ENCODE measurements around the gene ITPR2.

Gene ITPR2

DNA sequence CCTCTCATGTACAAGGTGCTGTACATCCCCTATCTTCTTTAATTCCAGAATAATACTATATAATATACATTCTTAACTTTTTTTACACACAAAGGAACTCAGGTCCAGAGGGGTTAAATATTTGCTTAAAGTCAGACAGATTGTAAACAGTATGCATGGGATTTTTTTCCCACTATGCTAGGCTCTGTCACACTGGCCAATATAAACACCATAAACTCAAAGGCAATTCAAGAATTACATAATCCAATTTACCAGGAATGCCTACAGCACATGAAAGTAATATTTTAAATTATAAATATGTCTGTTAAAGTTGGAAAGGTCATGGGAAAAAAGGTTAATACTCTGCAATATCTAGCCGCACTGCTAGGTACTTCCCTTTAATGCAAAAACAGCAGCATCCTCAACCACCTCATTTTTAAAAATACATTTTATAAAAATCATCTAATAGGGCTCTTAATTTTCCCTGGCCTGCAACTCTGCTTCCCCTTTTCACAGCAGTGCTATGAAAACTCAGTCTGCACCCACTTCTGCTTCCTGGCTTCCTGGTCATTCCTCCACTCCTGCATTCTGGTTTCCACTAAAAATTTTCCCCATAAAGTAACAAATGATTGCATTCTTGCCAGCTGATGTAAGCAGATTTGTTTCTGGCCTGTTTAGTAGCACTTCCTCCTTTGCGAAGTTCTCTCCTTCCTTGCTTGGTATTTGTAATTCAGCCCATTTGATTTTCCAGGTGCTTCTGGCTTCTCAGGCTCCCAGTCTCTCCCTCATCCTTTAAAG is 128.1 kb downstream of the ITPR2 start:
- no peak for DNase-seq (ENCODE audit: low read depth in 2 of 2)

DNA sequence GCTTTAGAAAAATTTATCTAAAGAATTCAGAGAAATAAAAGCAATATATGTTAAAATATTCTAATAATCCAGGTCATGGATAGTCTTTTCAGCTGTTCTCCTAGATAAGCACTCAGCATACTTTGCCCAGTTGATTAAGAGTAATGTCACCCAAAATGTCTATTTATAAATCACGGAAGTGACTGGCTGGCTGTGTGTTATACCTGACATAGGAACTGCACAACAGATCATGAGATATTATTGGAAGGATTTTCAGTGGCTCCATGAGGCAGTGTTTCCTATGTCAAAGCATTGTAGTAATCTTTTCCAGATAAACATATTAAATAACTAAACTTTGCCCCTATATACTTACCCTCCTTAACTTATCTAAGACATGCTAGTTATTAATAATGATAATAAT is 128.8 kb downstream of the ITPR2 start:
- DNase-seq (ENCODE audit: low read depth in 2 of 2): no peak

DNA sequence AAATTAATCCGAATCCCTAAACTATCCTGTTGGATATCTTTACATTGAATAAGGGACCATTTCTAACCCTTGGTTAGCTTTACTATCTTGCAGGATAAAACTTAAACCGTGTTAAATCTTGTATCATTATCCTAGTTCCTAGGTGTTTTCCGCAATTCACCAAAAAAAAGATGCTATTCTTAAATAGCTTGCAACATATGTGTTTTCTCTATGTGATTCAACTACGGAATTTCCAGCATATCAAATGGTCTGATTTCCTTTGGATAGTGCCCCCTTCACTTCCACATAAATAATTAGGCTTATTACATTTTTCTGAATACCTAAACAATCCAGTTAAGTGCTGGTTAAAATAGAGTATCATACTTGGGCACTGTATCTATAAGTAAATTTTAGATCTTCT is 130.3 kb downstream of the ITPR2 start:
- no peak for DNase-seq (ENCODE audit: low read depth in 2 of 2)

DNA sequence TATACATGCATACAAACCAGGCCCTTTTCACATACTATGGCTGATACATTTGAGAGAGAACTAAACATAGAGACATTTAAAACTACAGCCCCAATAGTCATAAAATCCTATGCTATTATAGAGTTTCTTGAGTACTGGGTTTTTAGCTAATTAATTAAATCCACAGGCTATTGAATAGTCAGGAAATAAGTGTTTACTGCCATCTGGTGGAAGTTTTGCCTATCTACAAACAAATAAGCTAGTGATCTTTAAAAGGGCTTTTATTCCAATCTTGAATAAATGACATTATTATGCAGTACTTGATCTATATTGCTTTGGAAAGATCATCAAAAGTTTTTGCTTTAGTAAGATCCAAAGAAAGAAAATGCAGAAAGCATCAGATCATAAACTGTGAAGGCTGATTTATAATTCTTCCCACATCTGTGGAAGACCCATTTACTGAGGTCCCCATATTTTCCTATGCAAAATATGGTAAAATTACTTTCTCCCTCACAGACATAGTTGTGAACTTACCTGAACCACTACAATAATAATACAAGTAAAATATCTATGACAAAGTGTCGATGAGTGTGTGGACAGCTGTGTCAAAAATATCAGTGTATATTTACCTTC is 131.3 kb downstream of the ITPR2 start:
- DNase-seq (ENCODE audit: low read depth in 2 of 2): no peak

DNA sequence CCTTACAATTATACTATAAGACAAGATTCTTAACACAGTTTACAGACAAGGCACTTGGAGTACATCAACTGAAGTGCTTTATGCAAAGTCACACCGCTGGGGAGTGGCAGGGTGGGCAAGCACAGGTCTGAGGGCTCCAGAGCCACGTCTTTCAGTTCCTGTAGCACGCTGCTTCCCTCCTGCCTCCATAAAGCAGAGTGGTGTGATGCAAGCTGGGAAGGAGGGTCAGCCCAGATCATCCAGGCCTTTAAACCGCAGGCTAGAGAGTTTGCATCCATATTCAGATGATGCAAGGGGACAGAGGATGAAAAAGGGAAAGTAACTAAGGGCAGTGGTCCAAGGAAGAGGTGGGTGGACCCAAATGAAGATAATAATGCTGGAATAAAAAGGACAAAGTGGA is 132.6 kb downstream of the ITPR2 start:
- DNase-seq (ENCODE audit: low read depth in 2 of 2): no peak

DNA sequence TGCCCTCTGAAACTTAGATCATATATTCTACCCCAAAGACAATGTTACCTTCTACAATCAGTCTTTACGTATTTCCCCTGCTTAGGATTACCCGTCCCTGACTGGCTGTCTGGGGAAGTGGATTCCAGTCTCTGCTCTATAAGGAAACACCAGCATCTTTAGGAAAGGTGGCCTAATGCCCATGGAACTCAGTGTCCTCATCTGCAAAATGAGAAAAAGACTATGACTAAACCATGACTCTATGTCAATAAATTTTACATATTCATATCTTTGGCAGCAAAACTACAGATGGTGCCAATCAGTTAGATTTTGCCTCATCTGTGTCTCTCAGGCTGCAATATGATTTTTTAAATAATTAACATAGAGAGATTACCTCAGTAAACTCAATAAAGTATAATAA is 133.8 kb downstream of the ITPR2 start:
- no peak for DNase-seq (ENCODE audit: low read depth in 2 of 2)

DNA sequence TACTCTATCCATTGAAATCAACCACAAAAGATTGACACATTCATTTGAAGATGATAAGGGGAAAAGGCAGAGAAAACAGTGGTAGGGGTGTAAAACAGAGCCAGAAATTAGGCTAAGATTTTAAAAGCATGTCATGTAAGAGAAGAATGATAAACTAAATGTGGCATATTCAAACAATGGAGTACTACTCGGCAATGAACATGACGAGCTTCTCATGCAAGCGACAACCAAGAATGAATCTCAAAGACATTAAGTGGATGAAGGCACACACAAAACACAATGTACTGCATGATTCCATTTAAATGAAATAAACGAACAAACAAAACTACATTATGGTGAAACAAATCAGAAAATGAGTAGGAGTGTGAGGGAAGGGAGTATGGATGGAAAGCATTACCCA is 134.8 kb downstream of the ITPR2 start:
- no peak for DNase-seq (ENCODE audit: low read depth in 2 of 2)

DNA sequence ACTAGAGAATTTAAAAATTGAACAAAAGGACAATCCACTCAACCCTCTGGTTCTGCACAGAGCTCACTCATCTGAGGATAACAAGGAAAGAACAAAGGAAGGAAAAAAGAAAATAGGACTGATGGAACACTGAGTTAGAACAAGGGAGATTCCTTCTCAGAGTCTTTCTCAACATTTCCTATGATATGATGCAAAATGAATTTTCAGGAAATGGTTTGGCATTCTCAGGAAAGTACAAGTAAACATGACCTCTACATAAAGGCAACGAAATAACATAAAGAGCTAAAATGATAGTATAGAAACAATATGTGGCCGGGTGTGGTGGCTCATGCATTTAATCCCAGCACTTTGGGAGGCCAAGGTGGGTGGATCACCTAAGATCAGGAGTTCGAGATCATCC is 135.8 kb downstream of the ITPR2 start:
- DNase-seq (ENCODE audit: low read depth in 2 of 2): no peak

DNA sequence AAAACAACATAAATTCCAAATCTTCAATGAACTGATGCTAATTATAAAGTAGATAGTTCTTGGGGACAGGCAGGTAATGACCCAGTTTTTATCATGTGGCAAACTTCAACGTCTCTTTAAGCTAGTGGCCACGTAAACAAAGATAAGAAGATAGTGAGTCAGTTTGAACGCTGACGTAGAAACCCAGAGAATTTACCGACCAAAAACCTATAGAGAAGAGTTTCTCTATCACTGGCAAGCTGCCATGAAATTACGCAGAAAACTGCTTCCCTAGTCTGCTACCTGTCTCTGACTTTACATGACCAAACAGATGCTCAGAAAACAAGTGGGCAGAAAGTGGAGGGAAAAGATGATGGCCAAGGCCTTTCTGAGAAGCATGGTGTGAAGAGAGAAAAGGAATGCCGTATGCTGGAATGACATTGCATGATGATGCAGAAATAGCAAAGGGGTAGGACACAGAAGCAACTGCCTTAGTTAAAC is 136.3 kb downstream of the ITPR2 start:
- no peak for DNase-seq (ENCODE audit: low read depth in 2 of 2)

DNA sequence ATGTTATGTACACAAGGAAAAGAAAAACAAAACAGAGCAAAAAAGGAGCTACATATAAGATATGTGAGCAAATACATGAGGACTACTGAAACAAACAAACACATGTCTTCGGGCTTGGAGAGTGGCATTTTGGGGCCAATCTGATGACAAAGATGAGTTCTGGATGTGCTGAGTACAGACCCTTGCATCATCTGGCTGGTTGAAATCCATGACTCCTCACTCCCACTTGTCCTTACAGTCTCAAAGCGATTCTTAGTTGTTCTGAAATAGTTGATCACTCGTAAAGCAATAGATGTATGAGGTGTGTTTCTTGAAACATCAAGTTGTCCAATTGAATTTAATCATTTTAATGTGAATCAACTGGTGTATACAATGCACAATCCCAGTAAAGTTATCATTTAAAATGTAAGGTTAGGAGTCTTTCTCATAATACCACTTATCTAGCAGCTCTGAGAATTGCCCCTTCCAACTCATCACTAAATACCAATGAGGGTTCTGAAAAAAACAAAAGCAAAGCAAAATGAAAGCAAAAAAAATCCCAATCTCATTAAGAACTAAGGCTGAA is 136.9 kb downstream of the ITPR2 start:
- no peak for DNase-seq (ENCODE audit: low read depth in 2 of 2)

DNA sequence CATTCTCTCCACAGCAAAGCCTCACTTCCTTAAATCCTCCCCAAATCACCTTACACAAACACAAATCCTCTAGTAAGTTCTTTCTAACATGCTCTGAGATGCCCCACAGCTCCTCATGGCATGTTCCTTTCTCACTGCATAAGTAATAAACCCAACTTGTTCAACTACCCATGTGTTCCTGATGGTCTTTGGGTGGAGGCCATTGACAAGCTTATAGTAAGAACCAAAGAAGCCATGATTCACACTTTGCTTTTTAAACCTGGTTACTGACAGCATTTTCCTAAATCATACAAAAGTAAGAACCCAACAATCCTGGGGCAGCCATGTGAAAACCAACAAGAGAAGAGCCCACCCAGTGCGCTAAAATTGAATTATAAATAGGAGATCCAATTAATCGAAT is 138.6 kb downstream of the ITPR2 start:
- no peak for DNase-seq (ENCODE audit: low read depth in 2 of 2)

DNA sequence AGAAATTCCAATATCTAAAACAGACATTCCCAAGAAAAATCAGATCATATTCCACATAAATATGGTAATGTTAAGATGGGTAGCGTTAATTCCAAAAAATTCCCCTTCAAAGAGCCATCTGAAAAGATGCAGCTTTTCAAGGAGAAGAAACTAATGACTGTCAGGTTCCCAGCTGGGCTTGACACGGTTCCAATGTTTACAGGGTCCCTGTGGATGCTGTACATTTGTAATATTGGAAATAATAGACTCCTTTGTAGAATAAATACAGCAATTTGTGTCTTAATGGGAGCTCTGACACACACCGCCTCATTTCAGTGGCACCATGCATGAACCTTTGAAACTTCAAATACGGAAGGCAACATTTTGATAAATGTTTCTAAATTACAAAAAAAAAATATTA is 140.6 kb downstream of the ITPR2 start:
- DNase-seq (ENCODE audit: low read depth in 2 of 2): no peak

DNA sequence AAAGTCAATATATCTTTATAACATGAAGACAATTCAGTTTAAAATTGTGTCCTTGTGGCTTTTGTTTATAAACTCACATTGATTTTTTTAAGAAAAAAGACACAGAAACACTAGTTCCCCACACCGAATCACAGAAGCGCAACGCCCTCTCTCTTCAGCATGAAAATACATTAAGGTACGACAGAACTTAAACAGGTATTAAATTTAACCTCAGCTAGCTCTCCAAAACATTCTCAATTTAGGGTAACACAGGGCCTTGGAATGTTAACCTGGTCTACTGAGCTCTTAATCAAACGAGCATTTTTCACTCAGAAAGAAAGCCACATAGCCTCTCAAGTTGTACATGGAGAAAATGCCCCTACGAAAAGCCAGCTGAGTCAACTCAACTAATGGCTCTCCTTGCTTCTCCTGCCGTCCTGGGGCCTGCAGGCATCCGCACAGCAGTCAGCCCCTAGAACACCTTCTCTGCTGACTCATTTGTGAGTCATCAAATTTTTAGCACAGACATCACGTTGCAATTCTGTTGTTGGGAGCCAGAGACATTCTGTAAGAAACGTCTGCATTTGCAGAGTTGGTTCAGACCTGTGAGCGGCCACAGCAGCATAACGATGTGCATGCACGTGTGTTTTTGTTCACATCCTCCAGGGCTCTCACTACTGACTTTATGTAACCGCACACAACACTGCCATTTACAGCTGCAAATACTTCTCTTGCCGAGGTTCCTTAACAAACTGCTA is 141.6 kb downstream of the ITPR2 start:
- no peak for DNase-seq (ENCODE audit: low read depth in 2 of 2)

DNA sequence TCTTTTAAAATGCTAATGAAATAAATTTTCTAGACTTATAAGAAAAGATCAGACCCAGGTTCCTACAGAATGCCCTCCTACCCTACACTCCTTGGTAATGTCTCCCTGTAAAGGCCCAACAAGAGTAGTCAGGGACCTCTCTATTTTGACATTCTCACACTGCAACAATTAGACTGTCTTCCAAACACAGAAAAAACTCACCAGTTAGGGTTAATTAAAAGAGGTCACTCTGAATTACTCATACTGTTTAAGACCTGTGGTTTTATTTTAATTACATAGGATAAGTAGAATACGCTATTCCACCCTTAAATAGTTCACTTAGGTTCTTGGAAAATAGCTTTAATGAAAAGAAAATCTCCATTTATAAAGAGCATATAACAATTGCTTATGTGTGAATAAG is 142.4 kb downstream of the ITPR2 start:
- DNase-seq (ENCODE audit: low read depth in 2 of 2): no peak

DNA sequence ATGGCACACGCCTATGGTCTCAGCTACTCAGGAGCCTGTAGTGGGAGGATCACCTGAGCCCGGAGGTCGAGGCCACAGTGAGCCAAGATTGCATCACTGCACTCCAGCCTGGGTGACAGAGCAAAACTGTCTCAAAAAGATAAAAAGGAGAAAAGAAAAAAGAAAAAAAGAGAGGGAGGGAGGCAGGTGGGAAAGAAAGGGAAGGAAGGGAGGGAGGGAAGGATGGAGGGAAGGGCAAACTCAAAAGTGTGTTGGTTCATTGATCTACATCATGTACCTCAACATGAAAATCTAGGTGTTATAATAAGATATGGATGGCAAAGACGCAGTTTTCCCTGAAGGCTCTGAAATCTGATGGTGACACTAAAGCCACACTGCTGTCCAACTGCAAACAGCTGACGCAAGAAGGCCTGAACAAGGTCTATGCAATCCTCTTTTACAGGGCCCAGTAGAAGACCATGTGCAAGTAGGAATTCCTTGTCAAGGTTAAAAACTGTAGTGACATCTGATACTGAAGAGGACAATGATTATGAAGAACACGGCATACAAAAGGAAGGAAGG is 143.6 kb downstream of the ITPR2 start:
- no peak for DNase-seq (ENCODE audit: low read depth in 2 of 2)

DNA sequence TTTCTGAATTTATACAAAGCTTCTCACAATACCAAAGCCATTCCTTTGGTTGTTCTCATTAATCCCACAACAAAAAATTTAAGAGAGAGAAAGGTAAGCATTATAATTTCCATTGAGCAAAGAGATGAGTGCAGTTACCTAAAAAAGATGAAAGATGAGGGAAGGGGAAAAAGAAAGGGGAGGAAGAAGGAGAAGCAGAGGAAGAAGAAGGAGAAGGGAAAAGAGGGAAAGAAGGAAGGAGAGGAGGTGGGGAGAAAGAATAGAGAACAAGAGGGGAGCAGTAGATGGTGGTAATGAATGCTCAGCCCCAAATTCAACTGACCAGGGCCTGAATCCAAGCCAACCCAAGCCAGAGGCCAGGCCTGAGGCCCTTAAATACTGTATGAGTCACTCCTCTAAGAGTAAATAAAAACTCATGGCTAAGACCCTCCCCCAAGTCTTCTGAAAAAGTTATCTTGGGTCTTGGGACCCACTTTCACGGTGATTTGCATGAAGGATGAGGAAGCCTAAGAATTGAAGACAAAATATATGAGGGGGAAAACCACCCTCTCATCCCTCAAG is 144.6 kb downstream of the ITPR2 start:
- DNase-seq (ENCODE audit: low read depth in 2 of 2): no peak

DNA sequence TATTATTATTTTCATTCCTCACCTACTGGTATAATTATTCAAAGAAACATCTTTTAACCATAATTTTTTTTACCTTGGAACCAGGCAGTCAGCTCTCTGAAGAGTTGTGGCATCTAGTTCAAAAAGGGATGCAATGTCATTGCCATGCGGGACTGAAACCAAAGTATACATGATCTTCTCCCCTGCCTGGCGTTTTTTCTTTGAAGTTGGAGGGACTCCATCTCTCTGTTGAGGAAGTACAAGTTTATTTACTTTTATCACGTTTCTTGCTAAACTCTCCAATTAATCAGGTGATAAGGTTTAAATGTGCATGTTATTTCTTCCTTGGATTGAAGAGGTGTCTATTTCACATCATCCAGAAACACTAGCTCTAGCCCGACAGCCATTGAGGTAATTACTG is 146.6 kb downstream of the ITPR2 start:
- DNase-seq (ENCODE audit: low read depth in 2 of 2): no peak

DNA sequence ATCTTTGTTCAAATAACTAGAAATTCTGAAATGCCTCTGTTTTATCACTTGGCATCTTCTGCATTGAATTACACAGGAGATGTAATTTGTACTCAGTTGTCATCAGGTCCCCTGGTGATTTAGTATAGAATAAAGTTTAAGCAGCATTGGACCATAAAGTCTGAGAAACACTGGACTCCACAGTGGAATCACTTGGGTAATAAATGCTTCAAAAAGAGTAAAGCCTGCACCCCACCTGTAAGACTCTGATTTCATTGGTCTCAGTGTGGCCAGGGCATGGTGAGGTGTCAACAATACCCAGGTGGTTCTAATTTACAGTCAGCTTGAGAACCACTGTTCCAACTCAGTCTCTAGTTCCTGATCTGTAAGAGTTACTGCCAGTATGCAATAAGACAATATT is 148.9 kb downstream of the ITPR2 start:
- DNase-seq (ENCODE audit: low read depth in 2 of 2): no peak

DNA sequence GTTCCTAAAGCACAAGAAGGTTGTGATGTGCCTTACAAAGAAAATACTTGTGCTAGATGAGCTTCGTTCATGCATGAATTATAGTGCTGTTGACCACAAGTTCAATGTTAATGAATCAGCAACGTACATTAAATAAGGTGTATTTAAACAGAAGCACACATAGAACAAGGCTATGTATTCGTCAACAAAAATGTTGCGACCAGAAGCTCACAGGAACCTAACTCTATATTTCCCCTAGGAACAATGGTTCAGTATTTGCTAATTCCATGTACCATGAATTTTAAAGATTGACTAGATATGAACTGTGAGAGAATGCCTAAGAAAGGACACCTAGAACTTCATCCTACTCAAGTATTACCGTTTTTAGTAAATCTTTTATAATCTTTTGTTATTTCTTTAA is 149.6 kb downstream of the ITPR2 start:
- no peak for DNase-seq (ENCODE audit: low read depth in 2 of 2)

DNA sequence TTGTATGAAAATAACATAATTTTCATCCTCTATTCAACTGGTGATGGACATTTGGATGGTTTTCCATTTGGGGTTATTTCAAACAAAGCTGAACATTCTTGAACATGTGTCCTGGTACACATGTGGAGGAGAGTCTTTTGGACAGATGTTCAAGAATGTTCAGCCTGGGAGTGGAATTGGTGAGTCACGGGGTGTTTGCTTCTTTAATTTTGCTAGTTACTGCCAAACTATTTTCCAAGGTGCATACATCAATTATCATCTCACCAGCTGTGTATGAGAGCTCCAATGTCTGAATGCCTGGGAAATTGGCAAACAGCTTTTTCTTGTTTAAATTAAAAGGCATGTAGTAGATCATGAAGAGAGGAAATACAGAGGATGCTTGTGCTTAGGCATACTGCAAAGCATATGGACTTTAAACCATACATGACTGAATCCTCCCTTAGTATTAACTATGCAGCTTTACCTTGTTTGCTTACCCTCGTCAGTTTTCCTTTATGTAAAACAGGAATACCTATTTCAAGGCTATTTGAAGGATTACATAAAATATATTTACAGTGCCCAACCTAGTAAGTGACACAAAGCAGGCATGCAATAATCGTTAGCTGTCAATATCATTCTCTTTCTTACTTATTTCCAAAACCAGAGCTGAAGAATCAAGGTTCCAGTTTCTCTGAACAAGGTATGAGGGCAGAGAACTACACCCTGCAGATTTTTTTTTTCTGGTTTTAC is 152.1 kb downstream of the ITPR2 start:
- DNase-seq (ENCODE audit: low read depth in 2 of 2): no peak
